HG03457 (cell line): ENCODE measurements around the gene CORO2B.

Experiments
- ATAC-seq: cut with Tn5 transposase; IDR thresholded peaks from one replicate; pipeline ENCODE4 v1.9.1; 2021; ENCODE audit warnings: moderate number of reproducible peaks; ENCODE audit not compliant: unreplicated experiment

Gene CORO2B

DNA sequence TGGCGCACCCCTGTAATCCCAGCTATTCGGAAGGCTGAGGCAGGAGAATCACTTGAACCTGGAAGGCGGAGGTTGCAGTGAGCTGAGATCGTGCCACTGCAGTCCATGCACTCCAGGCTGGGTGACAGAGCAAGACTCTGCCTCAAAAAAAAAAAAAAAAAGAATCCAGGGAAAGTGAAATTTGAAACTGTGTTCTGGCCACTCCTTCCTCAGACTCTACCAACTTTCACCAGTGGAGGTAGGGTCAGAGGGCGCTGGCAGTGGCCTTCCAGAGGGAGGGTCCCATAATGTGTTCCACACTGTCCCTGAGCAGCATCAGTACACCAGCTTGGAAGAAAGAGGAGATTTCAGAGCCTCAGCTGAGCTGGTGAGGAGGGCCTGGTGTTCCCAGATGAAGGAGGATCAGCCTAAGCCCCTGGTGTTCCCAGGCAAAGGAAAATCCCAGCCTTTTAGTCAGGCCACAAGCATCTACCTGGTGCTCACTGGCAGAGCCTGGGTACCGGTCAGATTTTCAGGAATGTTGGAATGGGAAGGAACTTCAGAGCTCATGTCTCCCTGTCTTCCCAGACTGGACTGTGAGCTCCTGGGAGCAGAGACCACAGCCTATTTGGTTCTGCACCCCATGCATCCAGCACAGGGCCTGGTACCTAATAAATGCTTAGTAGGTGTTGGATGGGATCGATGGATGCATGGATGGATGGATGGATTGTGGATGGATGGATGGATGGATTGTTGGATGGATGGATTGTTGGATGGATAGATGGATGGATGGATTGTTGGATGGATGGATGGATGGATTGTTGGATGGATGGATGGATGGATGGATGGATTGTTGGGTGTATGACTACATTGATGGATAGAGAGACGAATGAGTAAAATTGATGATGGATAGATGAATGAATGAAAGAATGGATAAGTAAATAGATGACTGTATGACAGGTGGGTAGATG lies 117.9 kb downstream of the CORO2B start:
- ATAC-seq, result no peak

DNA sequence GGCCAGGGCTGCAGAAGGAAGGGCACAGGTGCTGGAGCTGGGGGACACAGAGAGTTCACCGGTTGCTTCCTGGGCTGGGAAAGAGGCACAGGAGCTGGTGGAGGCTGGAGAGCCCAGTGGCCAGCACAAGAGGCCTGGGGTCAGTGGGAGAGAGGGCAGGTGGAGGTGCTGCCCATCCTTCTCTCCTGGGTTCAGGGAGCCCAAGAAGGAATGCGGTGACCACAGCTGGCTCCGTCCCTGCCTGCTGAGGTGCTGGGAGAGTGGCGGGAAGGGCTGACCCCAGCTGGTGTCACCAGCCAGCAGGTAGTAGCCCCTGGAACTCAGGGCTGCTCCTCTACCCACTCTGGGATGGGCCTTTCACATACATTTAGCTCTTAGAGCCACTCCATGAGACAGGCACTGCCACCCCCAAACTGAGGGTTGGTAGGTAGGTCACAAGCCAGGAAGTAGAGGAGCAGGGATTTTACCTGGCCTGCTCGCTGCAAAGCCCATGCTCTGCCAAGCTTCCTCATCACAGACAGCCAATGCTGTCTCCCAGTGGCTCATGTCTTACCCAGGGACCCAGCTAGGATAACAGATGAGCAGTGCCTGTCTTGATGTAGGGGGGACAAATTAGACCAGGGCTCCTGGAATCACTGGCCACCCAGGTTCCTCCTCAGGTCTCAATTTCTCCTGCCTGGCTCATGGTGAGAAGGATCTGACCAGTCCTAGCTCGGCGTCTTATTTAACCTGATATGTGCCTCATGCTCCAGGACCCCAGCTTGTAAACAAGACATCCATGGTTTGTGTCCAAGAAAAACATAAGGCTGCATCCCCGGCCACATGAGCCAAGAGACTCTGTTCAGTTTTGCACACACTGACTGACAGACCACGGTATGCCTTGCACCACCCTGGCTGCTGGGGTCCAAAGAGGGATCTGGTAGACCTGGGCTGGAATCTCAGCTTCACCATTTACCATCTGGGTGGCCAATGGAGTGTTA lies 119.2 kb downstream of the CORO2B start:
- no peak for ATAC-seq

DNA sequence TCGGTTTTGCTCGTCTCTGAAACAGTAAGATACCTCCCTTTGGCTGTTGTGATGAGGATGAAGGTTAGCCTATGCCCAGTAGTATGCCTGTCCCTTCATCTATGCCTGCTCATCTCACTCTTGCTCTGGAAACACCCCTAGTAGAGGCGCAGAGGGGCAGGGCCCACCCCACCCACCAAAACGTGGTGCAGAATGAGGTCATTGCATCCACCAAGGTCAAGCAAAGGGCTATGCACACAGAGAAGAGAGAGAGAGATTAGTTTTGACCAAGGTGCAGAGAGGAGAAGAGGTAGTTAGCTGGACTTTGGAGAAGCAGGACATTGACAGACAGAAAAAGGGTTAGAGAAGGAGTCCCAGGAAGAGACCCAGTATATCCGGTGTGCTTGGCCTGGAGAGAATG lies 119.9 kb downstream of the CORO2B start:
- no peak for ATAC-seq

DNA sequence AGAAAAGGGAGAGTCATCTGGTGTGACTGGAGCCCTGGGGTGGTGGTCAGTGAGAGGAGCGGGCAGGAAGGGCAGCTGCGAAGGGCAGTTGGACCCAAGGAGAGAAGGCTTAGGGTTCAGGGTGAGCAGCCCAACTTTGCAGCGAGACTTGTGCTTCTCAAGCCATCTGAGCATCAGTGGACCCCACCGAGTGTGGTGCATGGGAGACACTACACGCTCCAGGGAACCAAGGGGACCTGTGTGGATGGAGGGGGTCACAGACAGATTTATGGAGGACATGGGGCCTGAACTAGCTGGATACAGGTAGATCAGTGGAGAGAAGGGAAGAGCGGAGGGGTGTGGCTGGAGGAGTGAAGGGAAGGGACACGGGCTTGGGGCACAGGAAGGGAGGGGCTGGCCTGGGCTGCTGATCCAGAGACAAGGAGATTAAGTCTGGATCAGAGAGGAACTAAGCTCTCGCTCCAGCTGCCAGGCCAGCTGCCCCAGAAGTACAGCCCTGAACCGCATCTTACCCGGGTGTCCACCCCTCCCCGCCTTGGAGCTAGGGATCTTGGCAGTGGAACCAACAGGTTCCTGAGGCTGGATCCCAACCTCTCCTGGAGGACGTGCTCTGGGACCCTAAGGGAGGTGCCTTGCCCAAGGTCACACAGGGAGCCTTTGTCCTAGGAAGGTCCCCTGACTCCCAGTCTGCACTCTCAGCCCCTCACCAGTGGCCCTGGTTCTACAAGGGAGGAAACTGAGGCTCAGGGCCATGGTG lies 120.5 kb downstream of the CORO2B start:
- no peak for ATAC-seq

DNA sequence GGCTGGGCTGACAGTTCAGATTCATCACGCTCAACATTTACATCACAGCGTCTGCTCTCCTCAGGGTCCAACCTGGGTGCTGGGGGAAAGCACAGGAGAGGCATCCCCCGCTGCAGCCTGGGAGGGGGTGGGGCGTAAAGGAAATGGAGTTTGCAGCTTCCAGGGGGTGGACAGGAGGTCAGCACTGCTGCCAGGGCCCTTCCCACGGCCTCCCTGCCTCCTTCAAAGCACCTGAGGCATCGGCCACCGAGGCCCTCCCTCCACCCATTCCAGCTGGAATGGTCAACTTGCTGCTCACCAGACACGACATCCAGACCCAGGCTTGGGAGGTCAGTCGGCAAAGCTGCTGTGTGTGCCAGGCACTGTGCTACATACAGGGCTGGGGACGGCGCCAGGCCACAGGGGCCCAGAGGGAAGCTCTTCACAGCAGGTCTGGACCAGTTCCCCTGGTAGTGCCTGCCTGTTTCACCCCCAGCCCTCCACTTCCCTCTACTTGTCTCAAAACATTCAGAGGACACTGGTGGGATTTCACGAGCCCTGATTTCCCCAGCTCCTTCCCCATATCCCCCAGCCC lies 121.2 kb downstream of the CORO2B start:
- no peak for ATAC-seq

DNA sequence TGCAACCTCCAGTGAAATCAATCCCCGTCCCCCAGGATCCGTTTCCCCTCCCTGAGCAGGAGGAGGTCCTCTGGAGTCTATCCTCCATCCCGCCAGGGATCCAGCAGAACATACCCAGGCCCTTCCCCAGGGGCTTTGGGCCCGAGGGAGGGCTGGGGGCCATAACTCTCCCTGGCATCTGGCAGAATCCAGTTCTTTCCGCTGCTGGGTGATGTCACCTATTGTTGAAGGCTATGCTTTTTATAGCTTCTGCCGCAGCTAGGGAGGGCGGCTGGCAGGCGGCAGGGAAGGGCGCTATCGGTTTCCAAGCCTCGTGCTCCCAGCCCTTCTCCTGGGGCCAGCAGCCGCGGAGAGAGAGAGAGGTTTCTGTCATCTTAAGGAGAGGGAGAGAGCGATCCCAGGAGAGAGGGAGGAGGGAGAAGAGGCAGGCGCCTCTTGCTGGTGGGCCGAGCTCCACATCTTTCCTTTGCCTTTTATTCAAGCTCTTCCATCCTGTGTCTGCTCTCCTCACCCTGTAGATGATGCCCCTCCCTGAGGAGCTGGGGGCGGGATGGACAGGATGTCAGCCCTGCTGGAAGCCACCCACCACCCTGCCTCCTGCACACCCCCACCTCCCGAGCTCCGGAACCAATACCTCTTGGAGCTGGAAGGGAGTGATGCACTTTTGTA lies 121.8 kb downstream of the CORO2B start:
- ATAC-seq, result no peak

DNA sequence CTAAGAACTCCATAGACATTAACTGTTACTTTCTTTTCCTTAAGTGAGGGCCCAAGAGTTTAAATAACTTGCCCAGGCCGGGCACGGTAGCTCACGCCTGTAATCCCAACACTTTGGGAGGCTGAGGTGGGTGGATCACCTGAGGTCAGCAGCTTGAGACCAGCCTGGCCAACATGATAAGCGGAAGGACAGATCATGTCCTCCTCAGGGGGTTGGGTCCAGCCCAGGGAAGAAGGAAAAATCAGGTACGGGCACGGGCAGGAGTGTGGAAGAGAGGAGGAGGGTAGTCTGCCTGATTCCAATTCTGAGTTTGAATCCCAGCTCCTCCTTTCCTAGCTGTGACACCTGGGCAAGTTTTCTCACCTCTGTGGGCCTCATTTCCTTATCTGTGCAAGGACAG lies 123.1 kb downstream of the CORO2B start:
- ATAC-seq, result no peak

DNA sequence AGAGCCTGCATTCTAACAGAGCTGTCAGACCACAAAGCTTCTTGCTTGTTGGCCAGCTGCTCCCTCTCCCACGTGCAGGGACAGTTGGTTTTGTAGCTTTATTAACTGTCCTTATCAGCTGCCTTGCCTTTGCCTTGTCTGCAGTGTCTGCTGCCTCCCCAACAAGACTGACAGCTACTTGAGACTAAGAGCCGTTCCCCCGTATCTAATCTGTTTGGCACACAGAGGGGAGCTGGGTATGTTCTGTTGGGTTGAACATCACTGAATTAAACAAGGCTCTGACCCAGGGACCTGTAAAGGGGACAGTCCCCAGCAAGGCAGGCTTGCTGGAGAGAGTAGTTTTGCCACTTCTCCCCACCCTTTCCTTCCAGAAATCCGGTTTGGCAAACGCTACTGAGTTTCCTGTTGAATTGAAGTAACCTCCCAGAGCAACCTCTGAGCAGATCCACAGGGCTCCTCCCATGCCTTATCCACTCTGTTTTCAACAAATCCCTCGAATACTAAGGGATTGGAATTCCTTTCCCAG lies 125.8 kb downstream of the CORO2B start:
- ATAC-seq, result no peak

DNA sequence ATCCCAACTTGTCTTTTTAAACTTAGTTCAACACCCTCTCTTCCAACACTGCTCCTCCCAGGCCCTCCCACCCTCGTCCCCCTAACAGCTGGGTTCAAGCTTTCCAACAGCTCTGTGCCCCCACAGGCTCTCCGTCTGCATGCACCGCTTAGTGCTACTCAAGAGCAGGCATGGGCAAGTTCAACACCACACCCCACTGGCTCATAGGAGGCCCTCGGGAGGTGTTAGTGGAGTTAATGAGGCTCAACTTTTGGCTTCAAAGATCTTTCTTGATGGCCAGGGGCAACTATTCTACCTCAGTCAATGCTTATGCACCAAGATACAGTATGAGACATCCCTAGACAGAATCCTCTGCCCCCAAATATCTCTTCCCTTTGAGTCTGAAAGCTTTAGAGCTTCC lies 127.5 kb downstream of the CORO2B start:
- ATAC-seq, result no peak

DNA sequence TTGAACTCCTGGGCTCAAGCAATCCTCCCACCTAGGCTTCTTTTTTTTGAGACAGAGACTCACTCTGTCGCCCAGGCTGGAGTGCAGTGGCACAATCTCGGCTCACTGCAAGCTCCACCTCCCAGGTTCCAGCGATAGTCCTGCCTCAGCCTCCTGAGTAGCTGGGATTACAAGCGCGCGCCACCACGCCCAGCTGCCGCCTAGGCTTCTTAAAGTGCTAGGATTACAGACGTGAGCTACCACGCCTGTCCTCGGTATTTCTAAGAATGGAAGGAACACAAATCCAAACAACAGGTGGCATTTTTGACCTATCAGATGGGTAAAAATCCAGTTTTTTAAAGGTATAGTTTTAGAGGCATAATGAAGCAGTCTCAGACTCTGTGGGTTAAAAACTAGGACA lies 128.1 kb downstream of the CORO2B start:
- ATAC-seq, result no peak

DNA sequence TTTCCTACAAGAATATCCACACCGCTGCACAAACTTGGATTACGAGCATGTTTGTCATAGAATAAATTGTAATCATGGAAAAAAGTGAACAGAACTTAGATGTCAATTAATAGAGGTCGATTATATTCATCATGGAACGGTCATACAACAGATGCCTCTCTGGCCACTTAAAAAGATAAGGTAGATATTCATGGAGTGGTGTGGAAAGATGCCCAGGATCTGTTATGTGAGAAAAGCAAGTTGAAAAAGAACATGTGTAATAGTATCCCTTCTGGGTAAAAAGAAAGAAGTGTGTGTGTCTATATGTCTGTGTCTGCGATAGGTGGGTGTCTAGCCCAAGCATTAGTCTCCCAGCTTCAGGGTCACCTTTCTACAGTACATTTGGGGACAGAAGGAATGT lies 128.6 kb downstream of the CORO2B start:
- ATAC-seq, result no peak

DNA sequence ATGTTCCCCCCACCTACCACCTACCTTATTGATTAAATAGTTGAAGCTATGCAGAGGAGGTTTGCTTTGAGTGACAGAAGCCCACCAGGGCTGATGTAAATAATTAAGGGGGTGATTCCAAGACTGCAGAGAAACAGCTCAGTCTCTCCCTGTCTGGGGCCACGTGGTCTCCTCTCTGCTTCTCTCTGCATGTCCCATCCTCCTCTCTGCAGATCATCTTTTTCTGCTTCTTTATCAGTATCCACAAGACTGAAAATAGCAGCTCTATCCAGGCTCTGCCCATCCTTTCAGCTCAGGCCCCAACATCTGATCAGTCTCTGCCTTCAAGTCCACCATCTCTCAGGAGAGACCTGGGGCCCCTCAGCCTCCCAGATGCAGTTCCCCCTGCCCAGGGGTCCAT lies 131.1 kb downstream of the CORO2B start:
- no peak for ATAC-seq

DNA sequence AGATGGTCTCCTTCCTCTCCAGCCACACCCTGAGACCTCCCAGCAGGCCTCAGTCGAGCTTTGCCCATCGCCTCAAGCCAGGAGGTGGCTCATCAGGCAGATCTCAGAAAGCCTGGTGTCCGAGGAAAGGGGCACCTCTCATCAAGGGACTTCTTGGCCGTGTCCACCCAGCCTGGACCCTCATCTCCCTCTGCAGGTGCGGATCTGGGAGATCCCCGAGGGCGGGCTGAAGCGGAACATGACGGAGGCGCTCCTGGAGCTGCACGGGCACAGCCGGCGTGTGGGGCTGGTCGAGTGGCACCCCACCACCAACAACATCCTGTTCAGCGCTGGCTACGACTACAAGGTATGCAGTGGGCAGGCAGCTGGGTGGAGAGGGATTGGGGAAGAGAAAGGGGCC lies 131.7 kb downstream of the CORO2B start:
- no peak for ATAC-seq

DNA sequence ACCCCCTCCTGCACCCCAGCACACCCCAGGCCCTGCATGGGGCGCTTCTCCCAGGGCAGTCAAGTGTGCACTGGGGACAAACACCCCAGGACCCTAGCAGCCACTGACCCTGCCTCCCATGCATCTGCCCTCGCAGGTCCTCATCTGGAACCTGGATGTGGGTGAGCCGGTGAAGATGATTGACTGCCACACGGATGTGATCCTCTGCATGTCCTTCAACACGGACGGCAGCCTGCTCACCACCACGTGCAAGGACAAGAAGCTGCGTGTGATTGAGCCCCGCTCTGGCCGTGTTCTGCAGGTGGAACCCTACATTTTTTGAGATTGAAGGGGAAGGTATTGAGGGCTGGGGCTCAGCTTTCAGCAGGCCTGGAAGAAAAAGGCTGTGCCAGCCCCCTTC lies 132.6 kb downstream of the CORO2B start:
- no peak for ATAC-seq

DNA sequence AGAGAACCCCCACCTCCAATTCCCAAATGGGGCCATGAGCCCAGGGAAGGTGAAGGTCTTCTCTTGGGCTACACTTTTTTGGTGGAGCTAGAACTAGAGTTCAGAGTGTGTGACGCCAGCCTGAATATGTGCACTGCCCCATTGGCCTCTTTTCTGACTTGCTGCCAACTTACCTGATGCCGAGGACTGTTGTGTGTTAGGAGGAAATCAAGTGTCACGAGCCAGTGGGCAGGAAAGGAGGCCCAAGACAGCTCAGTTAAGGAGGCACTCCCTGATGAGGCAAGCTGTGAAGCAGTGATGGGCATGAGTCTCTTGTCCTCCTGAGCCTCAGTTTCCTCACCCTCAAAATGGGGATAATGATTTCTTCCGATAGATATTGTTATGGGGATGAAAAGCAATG lies 134.1 kb downstream of the CORO2B start:
- no peak for ATAC-seq

DNA sequence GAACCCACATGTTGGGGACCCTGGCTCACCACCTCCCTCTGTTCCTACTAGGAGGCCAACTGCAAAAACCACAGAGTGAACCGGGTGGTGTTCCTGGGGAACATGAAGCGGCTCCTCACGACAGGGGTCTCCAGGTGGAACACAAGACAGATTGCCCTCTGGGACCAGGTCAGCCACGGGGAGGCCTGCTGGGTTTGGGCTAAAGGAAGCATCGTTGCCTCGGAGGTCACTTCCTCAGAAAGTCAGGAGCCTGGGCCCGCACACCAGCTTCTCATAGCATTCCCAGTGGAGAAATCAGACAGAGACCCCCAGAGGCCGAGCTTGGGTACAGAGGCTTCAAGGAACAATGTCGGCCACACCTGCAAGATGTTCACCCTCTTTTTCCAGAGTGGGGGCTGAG lies 135.1 kb downstream of the CORO2B start:
- no peak for ATAC-seq

DNA sequence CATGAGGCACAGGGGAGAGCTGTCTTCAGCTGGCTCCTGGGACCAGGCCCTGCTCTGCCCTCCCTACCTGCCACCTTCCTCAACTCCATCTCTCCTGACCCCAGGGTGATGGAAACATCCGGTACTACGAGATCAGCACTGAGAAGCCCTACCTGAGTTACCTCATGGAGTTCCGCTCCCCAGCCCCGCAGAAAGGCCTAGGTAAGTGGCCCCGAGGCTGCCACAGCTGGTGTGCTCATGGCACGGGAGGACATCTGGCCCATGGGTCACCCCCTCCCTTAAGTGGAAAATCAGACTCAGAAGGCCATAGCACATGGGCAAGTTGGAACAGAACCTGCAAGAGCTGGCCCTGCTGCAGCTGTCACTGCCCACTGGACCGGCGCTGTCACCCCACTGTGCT lies 136.3 kb downstream of the CORO2B start:
- no peak for ATAC-seq

DNA sequence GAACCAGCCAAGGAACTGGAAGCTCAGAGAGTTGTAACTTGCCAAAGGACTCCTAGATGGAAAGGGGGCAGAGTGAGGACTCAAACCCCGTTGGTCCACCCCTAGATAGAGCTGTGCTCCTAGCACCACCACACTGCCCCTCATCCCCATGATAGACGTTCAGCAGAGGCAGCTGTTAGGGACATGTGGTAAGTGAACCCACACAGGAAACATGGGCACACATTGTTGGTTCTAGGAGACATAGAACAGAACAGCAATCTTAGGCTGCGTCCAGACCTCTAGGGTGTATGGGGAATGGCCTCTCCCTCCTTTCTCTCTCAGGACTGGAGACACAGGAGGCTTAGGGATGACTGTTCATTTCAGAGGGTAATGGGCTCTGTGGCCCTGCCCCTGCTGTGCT lies 139.2 kb downstream of the CORO2B start:
- ATAC-seq, result no peak

DNA sequence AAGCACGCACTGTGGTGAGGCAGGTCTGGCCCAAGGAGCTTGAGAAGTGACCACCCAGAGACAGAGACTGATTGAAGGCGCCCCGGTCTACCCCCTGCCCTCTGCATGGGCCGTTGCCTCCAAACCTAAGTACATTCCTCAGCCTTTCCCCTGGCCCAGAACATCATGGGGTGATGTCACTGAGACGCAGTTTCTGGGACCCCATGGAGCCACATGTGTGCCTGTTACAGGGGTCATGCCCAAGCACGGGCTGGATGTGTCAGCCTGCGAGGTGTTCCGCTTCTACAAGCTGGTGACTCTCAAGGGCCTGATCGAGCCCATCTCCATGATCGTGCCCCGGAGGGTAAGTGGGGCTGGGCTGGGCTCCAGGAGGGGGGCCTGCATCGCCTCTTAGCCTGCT lies 139.7 kb downstream of the CORO2B start:
- no peak for ATAC-seq

DNA sequence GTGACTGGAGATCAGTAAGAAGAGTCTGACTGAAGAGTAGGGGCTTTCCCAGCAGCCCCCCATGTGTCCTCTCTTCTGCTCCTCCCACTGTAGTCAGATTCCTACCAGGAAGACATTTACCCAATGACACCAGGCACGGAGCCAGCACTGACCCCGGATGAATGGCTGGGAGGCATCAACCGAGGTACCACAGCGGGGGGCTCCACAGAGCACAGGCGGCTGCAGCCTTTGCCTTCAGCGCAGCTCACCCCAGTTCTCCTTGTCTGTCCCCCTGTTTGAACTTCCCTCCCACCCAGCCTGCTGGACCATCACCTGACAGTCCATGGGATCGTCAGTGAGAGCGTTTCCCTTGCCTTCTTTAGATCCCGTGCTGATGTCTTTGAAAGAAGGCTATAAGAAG lies 140.3 kb downstream of the CORO2B start:
- no peak for ATAC-seq
